Bone marrow (tissue), 2 donors: ENCODE measurements around the gene BATF.

Experiments used
- DNase-seq, 2 donors: peaks; one replicate each; lab custom pipeline; 2025; lab: John Stamatoyannopoulos, UW

Gene BATF

GRCh38 chr14:75595226-75595625 is 73.0 kb downstream of the BATF start:
- DNase-seq = no peak
